ENCODE measurements around the gene ENOX1.

DNA sequence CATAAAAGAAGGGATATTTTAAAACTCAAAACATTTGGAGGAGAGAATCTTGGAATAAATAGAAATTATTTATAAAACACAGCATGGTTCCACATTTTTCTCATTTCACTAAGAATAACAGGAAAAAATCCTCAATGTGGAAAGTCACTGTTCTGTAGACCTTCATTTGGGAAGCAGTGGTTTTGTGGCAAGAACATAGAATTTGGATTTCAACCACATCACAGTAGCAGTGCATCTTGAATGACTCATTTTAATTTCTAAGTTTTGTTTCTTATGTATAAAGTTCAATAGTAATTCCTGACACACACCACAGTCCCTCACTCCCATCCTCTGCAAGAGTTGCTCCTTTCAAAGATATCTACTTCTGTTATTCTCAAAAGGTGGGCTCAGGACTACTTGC, 264.0 kb downstream of the ENOX1 start:
- TF ChIP-seq, protein P1, sequence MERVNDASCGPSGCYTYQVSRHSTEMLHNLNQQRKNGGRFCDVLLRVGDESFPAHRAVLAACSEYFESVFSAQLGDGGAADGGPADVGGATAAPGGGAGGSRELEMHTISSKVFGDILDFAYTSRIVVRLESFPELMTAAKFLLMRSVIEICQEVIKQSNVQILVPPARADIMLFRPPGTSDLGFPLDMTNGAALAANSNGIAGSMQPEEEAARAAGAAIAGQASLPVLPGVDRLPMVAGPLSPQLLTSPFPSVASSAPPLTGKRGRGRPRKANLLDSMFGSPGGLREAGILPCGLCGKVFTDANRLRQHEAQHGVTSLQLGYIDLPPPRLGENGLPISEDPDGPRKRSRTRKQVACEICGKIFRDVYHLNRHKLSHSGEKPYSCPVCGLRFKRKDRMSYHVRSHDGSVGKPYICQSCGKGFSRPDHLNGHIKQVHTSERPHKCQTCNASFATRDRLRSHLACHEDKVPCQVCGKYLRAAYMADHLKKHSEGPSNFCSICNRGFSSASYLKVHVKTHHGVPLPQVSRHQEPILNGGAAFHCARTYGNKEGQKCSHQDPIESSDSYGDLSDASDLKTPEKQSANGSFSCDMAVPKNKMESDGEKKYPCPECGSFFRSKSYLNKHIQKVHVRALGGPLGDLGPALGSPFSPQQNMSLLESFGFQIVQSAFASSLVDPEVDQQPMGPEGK (CRISPR knock-in tag; IDR thresholded peaks at IDR 0.05; ENCODE audit: borderline replicate concordance): no peak
- TF ChIP-seq BACH2 (CRISPR knock-in tag; IDR thresholded peaks at IDR 0.05; ENCODE audit: borderline replicate concordance): no peak
- TF ChIP-seq, protein P2, sequence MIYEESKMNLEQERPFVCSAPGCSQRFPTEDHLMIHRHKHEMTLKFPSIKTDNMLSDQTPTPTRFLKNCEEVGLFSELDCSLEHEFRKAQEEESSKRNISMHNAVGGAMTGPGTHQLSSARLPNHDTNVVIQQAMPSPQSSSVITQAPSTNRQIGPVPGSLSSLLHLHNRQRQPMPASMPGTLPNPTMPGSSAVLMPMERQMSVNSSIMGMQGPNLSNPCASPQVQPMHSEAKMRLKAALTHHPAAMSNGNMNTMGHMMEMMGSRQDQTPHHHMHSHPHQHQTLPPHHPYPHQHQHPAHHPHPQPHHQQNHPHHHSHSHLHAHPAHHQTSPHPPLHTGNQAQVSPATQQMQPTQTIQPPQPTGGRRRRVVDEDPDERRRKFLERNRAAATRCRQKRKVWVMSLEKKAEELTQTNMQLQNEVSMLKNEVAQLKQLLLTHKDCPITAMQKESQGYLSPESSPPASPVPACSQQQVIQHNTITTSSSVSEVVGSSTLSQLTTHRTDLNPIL (CRISPR knock-in tag; IDR thresholded peaks at IDR 0.05; ENCODE audit: low read depth): no peak
- no peak for TF ChIP-seq TOX (CRISPR knock-in tag; IDR thresholded peaks at IDR 0.05; ENCODE audit: borderline replicate concordance)
- no peak for TF ChIP-seq ZNF565 (CRISPR knock-in tag; conservative IDR thresholded peaks at IDR 0.05; ENCODE audit: low read depth)
- TF ChIP-seq PPARA (CRISPR knock-in tag; IDR thresholded peaks at IDR 0.05; ENCODE audit: borderline replicate concordance): no peak
- no peak for TF ChIP-seq ESRRG (CRISPR knock-in tag; IDR thresholded peaks at IDR 0.05)
- TF ChIP-seq GLIS3 (CRISPR knock-in tag; IDR thresholded peaks at IDR 0.05): no peak
